NCI-H1092 (cell line): ENCODE results near the gene TCEAL4.
A peak's percentile ranks its signal among the peaks of the same experiment; 100 is the strongest.
"Not testable (repeated sequence)": the region's sequence is repeated elsewhere in the genome, so short reads cannot be mapped to it uniquely, and the experiment has no call there.

Experiments
- DNase-seq: peaks from one replicate; lab custom pipeline; 2025; lab: John Stamatoyannopoulos, UW

TCEAL4 gene

GRCh38 chrX:103592295-103592694, 7.0 kb downstream of the TCEAL4 start:
- DNase-seq: not testable (repeated sequence)

- DNase-seq: not testable (repeated sequence)
Measured at GRCh38 chrX:103595202-103595601, 9.9 kb downstream of the TCEAL4 start.

- peak; percentile 8 for DNase-seq
Measured at GRCh38 chrX:103607364-103608305, 22.3 kb downstream of the TCEAL4 start, which contains the start of gene TCEAL3. TCEAL3 (plus strand) TSS chrX:103607963; CDS start chrX:103609065, 1,102 bp downstream.

GRCh38 chrX:103608306-103608963, 23.1 kb downstream of the TCEAL4 start:
- no peak for DNase-seq

GRCh38 chrX:103610282-103610681, 25.0 kb downstream of the TCEAL4 start:
- DNase-seq: no peak

- no peak for DNase-seq
Measured at GRCh38 chrX:103613362-103613890, 28.1 kb downstream of the TCEAL4 start.

GRCh38 chrX:103614999-103615398, 29.7 kb downstream of the TCEAL4 start:
- DNase-seq: no peak

- no peak for DNase-seq
Measured at GRCh38 chrX:103615781-103616371, 30.6 kb downstream of the TCEAL4 start.

GRCh38 chrX:103616676-103617186, 31.4 kb downstream of the TCEAL4 start:
- DNase-seq: no peak

- no peak for DNase-seq
Measured at GRCh38 chrX:103624111-103624510, 38.8 kb downstream of the TCEAL4 start.

- no peak for DNase-seq
Measured at GRCh38 chrX:103626855-103627254, 41.5 kb downstream of the TCEAL4 start.

- peak; percentile 50 for DNase-seq
Measured at GRCh38 chrX:103628386-103629317, 43.3 kb downstream of the TCEAL4 start, which contains the start of gene TCEAL1. TCEAL1 (plus strand) TSS chrX:103628975; CDS start chrX:103629917, 942 bp downstream.

GRCh38 chrX:103629318-103630170, 44.2 kb downstream of the TCEAL4 start:
- DNase-seq: peak; percentile 77

- no peak for DNase-seq
Measured at GRCh38 chrX:103630171-103630511, 44.8 kb downstream of the TCEAL4 start.

- DNase-seq: no peak
Measured at GRCh38 chrX:103631145-103631544, 45.8 kb downstream of the TCEAL4 start.

- no peak for DNase-seq
Measured at GRCh38 chrX:103635436-103635835, 50.1 kb downstream of the TCEAL4 start.
